Body of pancreas (tissue), 4 donors: Measurements from ENCODE around the gene ANXA8.

Source experiments
- POLR2A ChIP-seq, 3 donors: fragments of 450-650 bp; IDR thresholded peaks; one replicate each; pipeline ENCODE4 v1.6.1; 2016; ENCODE audit warnings: antibody characterized with exemption in 3 of 3, mild to moderate bottlenecking in 2 of 3
- TF ChIP-seq, protein P1 (sequence below), 7 experiments: fragments of 450-650 bp in 4 of 7; fragments of 200-600 bp in 3 of 7; sonication (generic) in 3 of 7; IDR thresholded peaks; one replicate each; pipeline ENCODE4 v1.5.1; 2016 to 2019; ENCODE audit warnings: antibody characterized with exemption in 7 of 7

DNA sequence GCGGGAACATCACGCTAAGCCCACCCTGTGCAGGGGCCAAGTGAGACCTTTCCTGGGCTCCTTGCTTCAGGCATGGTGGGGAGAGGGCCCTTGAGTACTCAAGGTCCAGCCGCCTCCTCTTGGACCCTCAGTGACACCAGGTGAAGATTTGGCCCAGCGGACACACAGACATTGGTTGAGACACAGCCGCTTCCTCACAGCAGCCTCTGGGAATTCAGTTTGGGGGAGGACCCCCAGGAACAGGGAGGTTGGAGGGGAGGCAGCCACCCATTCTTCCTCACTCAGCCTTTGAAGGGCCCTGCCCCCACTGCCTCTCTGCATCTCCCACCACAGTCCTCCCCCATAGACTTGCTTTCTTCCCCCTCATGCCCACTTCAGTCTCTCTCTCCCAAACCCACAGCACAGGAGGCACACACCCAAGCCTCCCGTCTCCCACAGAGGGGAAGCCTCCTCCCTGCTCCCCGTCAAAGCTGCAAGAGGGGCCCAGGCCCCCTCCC is 31.9 kb downstream of the ANXA8 start:
- TF ChIP-seq, protein P1, sequence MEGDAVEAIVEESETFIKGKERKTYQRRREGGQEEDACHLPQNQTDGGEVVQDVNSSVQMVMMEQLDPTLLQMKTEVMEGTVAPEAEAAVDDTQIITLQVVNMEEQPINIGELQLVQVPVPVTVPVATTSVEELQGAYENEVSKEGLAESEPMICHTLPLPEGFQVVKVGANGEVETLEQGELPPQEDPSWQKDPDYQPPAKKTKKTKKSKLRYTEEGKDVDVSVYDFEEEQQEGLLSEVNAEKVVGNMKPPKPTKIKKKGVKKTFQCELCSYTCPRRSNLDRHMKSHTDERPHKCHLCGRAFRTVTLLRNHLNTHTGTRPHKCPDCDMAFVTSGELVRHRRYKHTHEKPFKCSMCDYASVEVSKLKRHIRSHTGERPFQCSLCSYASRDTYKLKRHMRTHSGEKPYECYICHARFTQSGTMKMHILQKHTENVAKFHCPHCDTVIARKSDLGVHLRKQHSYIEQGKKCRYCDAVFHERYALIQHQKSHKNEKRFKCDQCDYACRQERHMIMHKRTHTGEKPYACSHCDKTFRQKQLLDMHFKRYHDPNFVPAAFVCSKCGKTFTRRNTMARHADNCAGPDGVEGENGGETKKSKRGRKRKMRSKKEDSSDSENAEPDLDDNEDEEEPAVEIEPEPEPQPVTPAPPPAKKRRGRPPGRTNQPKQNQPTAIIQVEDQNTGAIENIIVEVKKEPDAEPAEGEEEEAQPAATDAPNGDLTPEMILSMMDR (IDR thresholded peaks at IDR 0.05): no peak
- no peak for TF ChIP-seq POLR2A (IDR thresholded peaks at IDR 0.05)
